CD14-positive monocyte (primary cell): Measurements from ENCODE around the gene HAPLN3. TPM values are rescaled to one million over a fixed set of nuclear protein-coding genes. Genes with fewer than 3 reads are reported as not detected.

ENCODE experiments used
- DNase-seq, 3 donors: peaks; one replicate each; pipeline ENCODE4 v3.0.0-alpha.2; 2011 to 2022
- H2AFZ ChIP-seq: 2 replicates; pipeline ENCODE4 v1.6.0; 2012; ENCODE audit warnings: mild to moderate bottlenecking, low read depth, low read length, inconsistent platforms; ENCODE audit not compliant: insufficient read depth, poor library complexity, severe bottlenecking
- H3K27ac ChIP-seq, 2 donors: 1 replicate in 1 of 2; 2 replicates in 1 of 2; pipeline ENCODE4 v1.5.1; 2012 to 2013; ENCODE audit warnings: low read length in 2 of 2, control low read depth in 1 of 2, inconsistent platforms in 1 of 2, low read depth in 1 of 2, mild to moderate bottlenecking in 1 of 2
- H3K27me3 ChIP-seq, 2 donors: one replicate each; pipeline versions ENCODE4 v1.6.0 to v1.6.1; 2011 to 2013; ENCODE audit warnings: low read length in 2 of 2; ENCODE audit not compliant: control insufficient read depth in 2 of 2, insufficient read depth in 2 of 2
- H3K36me3 ChIP-seq, 2 donors: replicated peaks in 1 of 2; 1 replicate in 1 of 2; 2 replicates in 1 of 2; pipeline versions ENCODE4 v1.5.1 to v1.6.1; 2012 to 2013; ENCODE audit warnings: low read length in 2 of 2, control low read depth in 1 of 2, inconsistent platforms in 1 of 2, mild to moderate bottlenecking in 1 of 2; ENCODE audit not compliant: insufficient read depth in 2 of 2, control insufficient read depth in 1 of 2
- H3K4me1 ChIP-seq, 2 donors: 1 replicate in 1 of 2; 2 replicates in 1 of 2; pipeline versions ENCODE4 v1.5.1 to v1.6.1; 2012 to 2013; ENCODE audit warnings: low read length in 2 of 2, control low read depth in 1 of 2, inconsistent platforms in 1 of 2, mild to moderate bottlenecking in 1 of 2, moderate library complexity in 1 of 2; ENCODE audit not compliant: insufficient read depth in 2 of 2, control insufficient read depth in 1 of 2
- H3K4me2 ChIP-seq: replicated peaks from 2 replicates; pipeline ENCODE3; 2012; ENCODE audit warnings: low read length, moderate library complexity, mild to moderate bottlenecking; ENCODE audit not compliant: poor library complexity, severe bottlenecking; ENCODE audit errors: extremely low read depth
- H3K4me3 ChIP-seq, 3 experiments: fragments of 200-600 bp in 1 of 3; sonication (generic) in 1 of 3; replicated peaks in 1 of 3; 1 replicate in 2 of 3; 2 replicates in 1 of 3; pipeline ENCODE4 v1.5.1; 2011 to 2013; ENCODE audit warnings: low read length in 3 of 3, mild to moderate bottlenecking in 3 of 3, control low read depth in 2 of 3, low read depth in 2 of 3, inconsistent platforms in 1 of 3, moderate library complexity in 1 of 3
- H3K79me2 ChIP-seq: 2 replicates; pipeline ENCODE4 v1.6.0; 2012; ENCODE audit warnings: mild to moderate bottlenecking, control low read depth, inconsistent platforms, low read length, moderate library complexity; ENCODE audit not compliant: insufficient read depth
- H3K9ac ChIP-seq: 2 replicates; pipeline ENCODE4 v1.6.0; 2017; ENCODE audit warnings: low read length, mild to moderate bottlenecking; ENCODE audit not compliant: insufficient read depth, poor library complexity, severe bottlenecking
- H3K9me3 ChIP-seq, 2 donors: replicated peaks in 1 of 2; 1 replicate in 1 of 2; 2 replicates in 1 of 2; pipeline versions ENCODE4 v1.5.1 to v1.6.1; 2012 to 2013; ENCODE audit warnings: low read length in 2 of 2, control low read depth in 1 of 2; ENCODE audit not compliant: control insufficient read depth in 1 of 2, insufficient read depth in 1 of 2
- H4K20me1 ChIP-seq: 2 replicates; pipeline ENCODE4 v1.6.0; 2012; ENCODE audit warnings: mild to moderate bottlenecking, low read length, control low read depth, moderate library complexity; ENCODE audit not compliant: insufficient read depth
- H3K27ac Mint-ChIP-seq, 7 donors: one replicate each; pipeline ENCODE4 v1.8.0; 2020; ENCODE audit warnings: mild to moderate bottlenecking in 7 of 7, mixed read lengths in 7 of 7, moderate library complexity in 6 of 7, inconsistent platforms in 2 of 7
- H3K27me3 Mint-ChIP-seq, 3 donors: one replicate each; pipeline ENCODE4 v1.8.0; 2021 to 2022; ENCODE audit warnings: low read depth in 3 of 3, mild to moderate bottlenecking in 3 of 3, mixed read lengths in 3 of 3, moderate library complexity in 3 of 3, inconsistent platforms in 1 of 3
- H3K36me3 Mint-ChIP-seq, 2 donors: one replicate each; pipeline ENCODE4 v1.8.0; 2020; ENCODE audit warnings: mixed read lengths in 2 of 2, inconsistent platforms in 1 of 2, mild to moderate bottlenecking in 1 of 2
- H3K4me1 Mint-ChIP-seq: one replicate; pipeline ENCODE4 v1.8.0; 2020; ENCODE audit warnings: mild to moderate bottlenecking, mixed read lengths
- H3K4me3 Mint-ChIP-seq, 2 donors: one replicate each; pipeline ENCODE4 v1.8.0; 2020; ENCODE audit warnings: mild to moderate bottlenecking in 2 of 2, mixed read lengths in 2 of 2, moderate library complexity in 1 of 2
- H3K9me3 Mint-ChIP-seq, 7 donors: one replicate each; pipeline ENCODE4 v1.8.0; 2020 to 2022; ENCODE audit warnings: mixed read lengths in 7 of 7, mild to moderate bottlenecking in 6 of 7, moderate library complexity in 6 of 7, inconsistent platforms in 2 of 7
- WGBS: methylation state at CpG from one replicate; pipeline ENCODE4 v1.1.5; 2013; ENCODE audit warnings: missing lambda C conversion rate; ENCODE audit not compliant: insufficient coverage; 5-methylcytosine and 5-hydroxymethylcytosine counted together
- intact Hi-C, 2 donors: fragments of 100-400 bp; cut with micrococcal nuclease; formaldehyde crosslinking; loops; one replicate each; pipeline versions ENCODE4 v1.15.0 to v1.15.1; 2023
- polyA plus RNA-seq, 3 donors: library from polyadenylated mRNA; depleted of rRNA in 1 of 3; unstranded in 2 of 3; stranded (reverse) in 1 of 3; fragments of 300-500 nt in 2 of 3; fragments of >200 nt in 1 of 3; fragmentation: Illumina TruSeq in 2 of 3; gene quantifications; 1 replicate in 2 of 3; 2 replicates in 1 of 3; pipeline ENCODE4 v1.2.3, GENCODE V29; 2012 to 2021
- TF ChIP-seq, protein P1 (sequence below): fragments of 200-600 bp; IDR thresholded peaks from one replicate; pipeline ENCODE4 v1.8.0; 2022; ENCODE audit warnings: antibody characterized with exemption, mild to moderate bottlenecking

Gene HAPLN3
- polyA plus RNA-seq, 3 donors, result 0.60 to 2.8 (median 0.65) TPM

DNA sequence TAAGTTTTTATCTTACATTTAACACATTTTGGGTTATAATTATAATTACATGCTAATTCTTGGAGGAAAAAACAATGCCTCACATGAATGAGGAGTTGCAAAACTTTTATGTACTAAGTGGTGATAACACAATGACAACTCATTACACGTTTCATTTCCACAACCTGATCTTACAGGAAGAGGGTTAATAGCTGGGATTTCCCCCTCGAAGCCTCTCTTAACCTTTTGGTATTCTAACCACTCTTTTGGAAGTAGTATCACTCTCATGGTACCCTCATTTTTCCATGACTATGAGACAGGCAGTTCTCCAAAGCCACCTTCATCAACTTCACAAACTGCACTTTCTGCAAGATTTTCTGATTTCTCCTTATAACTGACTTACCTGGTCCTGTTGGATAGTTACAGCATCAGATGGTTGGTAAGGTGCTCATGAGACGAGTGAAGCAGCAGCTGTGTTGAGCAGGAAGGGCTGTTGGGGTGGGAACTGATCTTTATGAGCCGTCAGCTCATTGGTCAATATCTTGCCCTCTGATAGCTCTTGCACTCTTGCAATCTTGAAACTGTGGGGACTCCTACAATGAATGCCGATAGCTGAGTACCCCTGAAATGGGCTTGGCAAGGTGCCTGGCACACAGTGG lies 50.5 kb downstream of the HAPLN3 start:
- Mint-ChIP-seq H3K36me3 (no peaks in the 10 kb centered on the region), H3K4me3 (no peak overlapping the region), H3K27me3 (peaks cover 0 to 9% (median 0%) of the 10 kb centered on the region in 3 donors), H3K27ac (no peak overlapping the region), H3K9me3 (no peaks in the 10 kb centered on the region), H3K4me1 (no peaks in the 10 kb centered on the region)
- H3K4me3 ChIP-seq, result no peak overlapping the region
- H3K27me3 ChIP-seq, result no peaks in the 10 kb centered on the region
- H3K36me3 ChIP-seq, result no peaks in the 10 kb centered on the region
- no peak overlapping the region for H2AFZ ChIP-seq
- DNase-seq, result no peak
- H3K9me3 ChIP-seq, result no peaks in the 10 kb centered on the region
- no peak overlapping the region for H3K9ac ChIP-seq
- H3K27ac ChIP-seq, result no peak overlapping the region
- H3K79me2 ChIP-seq, result no peaks in the 10 kb centered on the region
- H4K20me1 ChIP-seq, result no peaks in the 10 kb centered on the region
- no peaks in the 10 kb centered on the region for H3K4me1 ChIP-seq
- TF ChIP-seq, protein P1, sequence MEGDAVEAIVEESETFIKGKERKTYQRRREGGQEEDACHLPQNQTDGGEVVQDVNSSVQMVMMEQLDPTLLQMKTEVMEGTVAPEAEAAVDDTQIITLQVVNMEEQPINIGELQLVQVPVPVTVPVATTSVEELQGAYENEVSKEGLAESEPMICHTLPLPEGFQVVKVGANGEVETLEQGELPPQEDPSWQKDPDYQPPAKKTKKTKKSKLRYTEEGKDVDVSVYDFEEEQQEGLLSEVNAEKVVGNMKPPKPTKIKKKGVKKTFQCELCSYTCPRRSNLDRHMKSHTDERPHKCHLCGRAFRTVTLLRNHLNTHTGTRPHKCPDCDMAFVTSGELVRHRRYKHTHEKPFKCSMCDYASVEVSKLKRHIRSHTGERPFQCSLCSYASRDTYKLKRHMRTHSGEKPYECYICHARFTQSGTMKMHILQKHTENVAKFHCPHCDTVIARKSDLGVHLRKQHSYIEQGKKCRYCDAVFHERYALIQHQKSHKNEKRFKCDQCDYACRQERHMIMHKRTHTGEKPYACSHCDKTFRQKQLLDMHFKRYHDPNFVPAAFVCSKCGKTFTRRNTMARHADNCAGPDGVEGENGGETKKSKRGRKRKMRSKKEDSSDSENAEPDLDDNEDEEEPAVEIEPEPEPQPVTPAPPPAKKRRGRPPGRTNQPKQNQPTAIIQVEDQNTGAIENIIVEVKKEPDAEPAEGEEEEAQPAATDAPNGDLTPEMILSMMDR, result no peak
- intact Hi-C loops, result no loop called here
- WGBS, result 70% methylated on average over 2 of the region's 5 CpGs
- H3K4me2 ChIP-seq, result no peak overlapping the region

DNA sequence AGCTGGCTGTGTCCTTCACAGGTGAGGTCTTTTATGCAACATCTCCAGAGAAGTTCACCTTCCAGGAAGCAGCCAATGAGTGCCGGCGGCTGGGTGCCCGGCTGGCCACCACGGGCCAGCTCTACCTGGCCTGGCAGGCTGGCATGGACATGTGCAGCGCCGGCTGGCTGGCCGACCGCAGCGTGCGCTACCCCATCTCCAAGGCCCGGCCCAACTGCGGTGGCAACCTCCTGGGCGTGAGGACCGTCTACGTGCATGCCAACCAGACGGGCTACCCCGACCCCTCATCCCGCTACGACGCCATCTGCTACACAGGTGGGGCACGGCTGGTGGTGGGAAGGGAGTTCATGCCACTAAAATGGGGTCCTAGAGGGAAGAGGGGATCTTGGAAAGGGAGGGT lies 52.0 kb downstream of the HAPLN3 start:
- whole genome bisulfite sequencing, result 93% methylated on average over 16 of the region's 21 CpGs

More for the DNA sequence above, 52.0 kb downstream of the HAPLN3 start:
- Histone ChIP-seq H3K27ac (no peak overlapping the region), H3K9ac (no peak overlapping the region), H3K4me3 (no peak overlapping the region), H3K36me3 (no peaks in the 10 kb centered on the region), H3K79me2 (no peaks in the 10 kb centered on the region), H4K20me1 (no peaks in the 10 kb centered on the region), H3K9me3 (no peaks in the 10 kb centered on the region), H2AFZ (no peak overlapping the region), H3K4me1 (no peaks in the 10 kb centered on the region), H3K27me3 (no peaks in the 10 kb centered on the region), H3K4me2 (no peak overlapping the region)
- Mint-ChIP-seq H3K27me3 (peaks cover 0 to 9% (median 0%) of the 10 kb centered on the region in 3 donors), H3K36me3 (no peaks in the 10 kb centered on the region), H3K4me3 (no peak overlapping the region), H3K27ac (no peak overlapping the region), H3K4me1 (no peaks in the 10 kb centered on the region), H3K9me3 (no peaks in the 10 kb centered on the region)
- intact Hi-C loops, result no loop called here
- TF ChIP-seq, protein P1, result no peak
- DNase-seq, result no peak
